ENCODE results near the gene SERPINE3.

SERPINE3 gene

GRCh38 chr13:51339354-51339753 is at the start of gene SERPINE3:
TSS of gene SERPINE3 (plus strand) at chr13:51339691. CDS start at chr13:51341092, 1,401 bp downstream.
- no peak for DNase-seq (ENCODE audit: low read depth in 2 of 2)

- DNase-seq (ENCODE audit: low read depth in 2 of 2) = no peak
These were observed 48.1 kb upstream of the SERPINE3 start for GRCh38 chr13:51291341-51291740.

GRCh38 chr13:51292000-51292565 is 47.4 kb upstream of the SERPINE3 start:
- no peak for DNase-seq (ENCODE audit: low read depth in 2 of 2)

GRCh38 chr13:51297556-51297955 is 41.9 kb upstream of the SERPINE3 start:
- DNase-seq (ENCODE audit: low read depth in 2 of 2) = no peak

GRCh38 chr13:51298812-51299211 is 40.7 kb upstream of the SERPINE3 start:
- no peak for DNase-seq (ENCODE audit: low read depth in 2 of 2)

- DNase-seq (ENCODE audit: low read depth in 2 of 2) = no peak
These were observed 36.4 kb upstream of the SERPINE3 start for GRCh38 chr13:51303063-51303552.

- no peak for DNase-seq (ENCODE audit: low read depth in 2 of 2)
These were observed 35.6 kb upstream of the SERPINE3 start for GRCh38 chr13:51303882-51304281.

GRCh38 chr13:51305271-51305967 is 34.1 kb upstream of the SERPINE3 start:
- DNase-seq (ENCODE audit: low read depth in 2 of 2) = no peak

GRCh38 chr13:51308781-51309180 is 30.7 kb upstream of the SERPINE3 start:
- no peak for DNase-seq (ENCODE audit: low read depth in 2 of 2)

- no peak for DNase-seq (ENCODE audit: low read depth in 2 of 2)
These were observed 28.3 kb upstream of the SERPINE3 start for GRCh38 chr13:51311231-51311630.

GRCh38 chr13:51311957-51312520 is 27.5 kb upstream of the SERPINE3 start:
- DNase-seq (ENCODE audit: low read depth in 2 of 2) = no peak

- no peak for DNase-seq (ENCODE audit: low read depth in 2 of 2)
These were observed 25.9 kb upstream of the SERPINE3 start for GRCh38 chr13:51313619-51314018.

GRCh38 chr13:51317262-51317661 is 22.2 kb upstream of the SERPINE3 start:
- DNase-seq (ENCODE audit: low read depth in 2 of 2) = no peak

- no peak for DNase-seq (ENCODE audit: low read depth in 2 of 2)
These were observed 21.5 kb upstream of the SERPINE3 start for GRCh38 chr13:51318015-51318414.

- DNase-seq (ENCODE audit: low read depth in 2 of 2) = no peak
These were observed 20.6 kb upstream of the SERPINE3 start for GRCh38 chr13:51318876-51319275.

GRCh38 chr13:51321836-51322235 is 17.7 kb upstream of the SERPINE3 start:
- no peak for DNase-seq (ENCODE audit: low read depth in 2 of 2)

GRCh38 chr13:51322826-51323225 is 16.7 kb upstream of the SERPINE3 start:
- DNase-seq (ENCODE audit: low read depth in 2 of 2) = no peak

- no peak for DNase-seq (ENCODE audit: low read depth in 2 of 2)
These were observed 15.5 kb upstream of the SERPINE3 start for GRCh38 chr13:51323824-51324511.

GRCh38 chr13:51324714-51325420 is 14.6 kb upstream of the SERPINE3 start:
- DNase-seq (ENCODE audit: low read depth in 2 of 2) = no peak

- no peak for DNase-seq (ENCODE audit: low read depth in 2 of 2)
These were observed 13.7 kb upstream of the SERPINE3 start for GRCh38 chr13:51325837-51326236.

GRCh38 chr13:51326777-51327176 is 12.7 kb upstream of the SERPINE3 start:
- no peak for DNase-seq (ENCODE audit: low read depth in 2 of 2)

GRCh38 chr13:51327961-51328360 is 11.5 kb upstream of the SERPINE3 start:
- no peak for DNase-seq (ENCODE audit: low read depth in 2 of 2)
